Activated CD4-positive, alpha-beta T cell treated with anti-CD3 and anti-CD28 coated beads, Interleukin-2, amount 50 U/mL, for 16 hours (primary cell): ENCODE data around the gene TRDN.
A peak's percentile ranks its signal among the peaks of the same experiment; 100 is the strongest.
"Not testable (repeated sequence)": the region's sequence is repeated elsewhere in the genome, so short reads cannot be mapped to it uniquely, and the experiment has no call there.

Experiments
- DNase-seq: peaks from one replicate; pipeline ENCODE4 v3.0.0-alpha.2; 2020

The TRDN gene

GRCh38 chr6:123383718-123384117, 253.0 kb downstream of the TRDN start:
- DNase-seq, result no peak

GRCh38 chr6:123380257-123380656, 256.5 kb downstream of the TRDN start:
- no peak for DNase-seq

GRCh38 chr6:123372737-123373136, 264.0 kb downstream of the TRDN start:
- DNase-seq, result no peak

- no peak for DNase-seq
These were observed 272.8 kb downstream of the TRDN start for GRCh38 chr6:123363912-123364311.

GRCh38 chr6:123360359-123360758, 276.4 kb downstream of the TRDN start:
- DNase-seq, result no peak

GRCh38 chr6:123352705-123353104, 284.0 kb downstream of the TRDN start:
- no peak for DNase-seq

GRCh38 chr6:123352279-123352678, 284.5 kb downstream of the TRDN start:
- DNase-seq, result no peak

GRCh38 chr6:123343836-123344235, 292.9 kb downstream of the TRDN start:
- no peak for DNase-seq

- no peak for DNase-seq
These were observed 298.4 kb downstream of the TRDN start for GRCh38 chr6:123338394-123338793.

GRCh38 chr6:123333000-123333756, 303.6 kb downstream of the TRDN start:
- DNase-seq, result no peak

- DNase-seq, result no peak
These were observed 304.7 kb downstream of the TRDN start for GRCh38 chr6:123332070-123332469.

GRCh38 chr6:123329337-123329736, 307.4 kb downstream of the TRDN start:
- DNase-seq, result no peak

- DNase-seq, result no peak
These were observed 313.1 kb downstream of the TRDN start for GRCh38 chr6:123323452-123324329.

GRCh38 chr6:123321020-123321419, 315.7 kb downstream of the TRDN start:
- no peak for DNase-seq

- DNase-seq, result peak; percentile 7
These were observed 319.9 kb downstream of the TRDN start for GRCh38 chr6:123316733-123317323.

GRCh38 chr6:123314459-123314858, 322.3 kb downstream of the TRDN start:
- DNase-seq, result not testable (repeated sequence)

GRCh38 chr6:123309130-123309529, 327.6 kb downstream of the TRDN start:
- DNase-seq, result no peak

GRCh38 chr6:123306334-123306733, 330.4 kb downstream of the TRDN start:
- DNase-seq, result no peak

GRCh38 chr6:123295672-123296071, 341.1 kb downstream of the TRDN start:
- no peak for DNase-seq

- no peak for DNase-seq
These were observed 341.6 kb downstream of the TRDN start for GRCh38 chr6:123295181-123295580.

GRCh38 chr6:123288649-123289048, 348.1 kb downstream of the TRDN start:
- DNase-seq, result no peak

GRCh38 chr6:123276546-123276980, 360.2 kb downstream of the TRDN start:
- no peak for DNase-seq

- no peak for DNase-seq
These were observed 372.8 kb downstream of the TRDN start for GRCh38 chr6:123263981-123264380.

- DNase-seq, result no peak
These were observed 396.1 kb downstream of the TRDN start for GRCh38 chr6:123240626-123241025.
